Endothelial cell of umbilical vein (primary cell): ENCODE measurements around the gene RAB3IP. TPM values are rescaled to one million over a fixed set of nuclear protein-coding genes. Genes with fewer than 3 reads are reported as not detected.

Source experiments
- BruUV-seq: library from RNA; stranded (reverse); fragments of 400-500 nt; replicated peaks from 2 replicates; lab custom pipeline; 2021; lab: Mats Ljungman, UMichigan
- CTCF ChIA-PET: fragments of 300-600, 350-600 bp; sonication (Branson Sonifier 250); formaldehyde crosslinking; loops from one replicate; lab custom pipeline; 2021; ENCODE audit warnings: antibody characterized with exemption, inconsistent platforms; lab: Charles Lee
- POLR2A ChIA-PET: fragments of 300-600, 350-600 bp; sonication (Branson Sonifier 250); formaldehyde crosslinking; loops from one replicate; lab custom pipeline; 2021; ENCODE audit warnings: antibody characterized with exemption, inconsistent platforms; lab: Charles Lee
- DNase-seq: peaks from one replicate; pipeline ENCODE4 v3.0.0-alpha.2; 2011; ENCODE audit warnings: low read depth, low spot score
- FAIRE-seq: peaks from 2 replicates; lab custom pipeline; 2011; peaks lifted over from hg19 to GRCh38; lab: Jason Lieb, UNC
- H2AFZ ChIP-seq: 2 replicates; pipeline ENCODE4 v1.6.0; 2012; ENCODE audit warnings: low read depth, low read length, control low read depth, inconsistent platforms
- H3K27ac ChIP-seq: 2 replicates; pipeline ENCODE4 v1.5.1; 2011; ENCODE audit warnings: low read depth, mild to moderate bottlenecking, control low read depth, low read length, moderate library complexity; ENCODE audit not compliant: insufficient read depth
- H3K27me3 ChIP-seq, 2 experiments: 2 replicates each; pipeline versions ENCODE4 v1.6.0 to v1.6.1; 2011; ENCODE audit warnings: low read length in 2 of 2, mixed read lengths in 1 of 2; ENCODE audit not compliant: control insufficient read depth in 2 of 2, insufficient read depth in 2 of 2
- H3K36me3 ChIP-seq, 2 experiments: 2 replicates in 1 of 2; 3 replicates in 1 of 2; pipeline ENCODE4 v1.5.1; 2011; ENCODE audit warnings: low read length in 2 of 2, mild to moderate bottlenecking in 1 of 2, moderate library complexity in 1 of 2; ENCODE audit not compliant: control insufficient read depth in 2 of 2, insufficient read depth in 2 of 2; ENCODE audit errors: extremely low read depth in 1 of 2
- H3K4me1 ChIP-seq: 3 replicates; pipeline ENCODE4 v1.5.1; 2011; ENCODE audit warnings: mild to moderate bottlenecking, low read length; ENCODE audit not compliant: control insufficient read depth, insufficient read depth; ENCODE audit errors: extremely low read depth
- H3K4me2 ChIP-seq: 2 replicates; pipeline ENCODE4 v1.6.1; 2011; ENCODE audit warnings: low read length, control low read depth, mixed read lengths; ENCODE audit not compliant: insufficient read depth
- H3K4me3 ChIP-seq, 3 experiments: fragments of 200-600 bp in 1 of 3; sonication (generic), shearing (Covaris generic) in 1 of 3; replicated peaks in 1 of 3; 2 replicates each; pipeline ENCODE4 v1.5.1; 2011 to 2016; ENCODE audit warnings: control low read depth in 3 of 3, low read length in 3 of 3, mild to moderate bottlenecking in 2 of 3, inconsistent platforms in 1 of 3, low read depth in 1 of 3, moderate library complexity in 1 of 3; ENCODE audit not compliant: insufficient read depth in 1 of 3
- H3K79me2 ChIP-seq: 2 replicates; pipeline ENCODE4 v1.6.0; 2012; ENCODE audit warnings: low read length, inconsistent platforms; ENCODE audit not compliant: control insufficient read depth, insufficient read depth
- H3K9ac ChIP-seq: replicated peaks from 2 replicates; pipeline ENCODE3; 2011; ENCODE audit warnings: low read length, control low read depth; ENCODE audit not compliant: insufficient read depth; ENCODE audit errors: extremely low read depth
- H3K9me1 ChIP-seq: replicated peaks from 3 replicates; pipeline ENCODE4 v1.6.0; 2011; ENCODE audit warnings: mild to moderate bottlenecking, low read length; ENCODE audit not compliant: control insufficient read depth, insufficient read depth; ENCODE audit errors: extremely low read depth
- H3K9me3 ChIP-seq: replicated peaks from 2 replicates; pipeline ENCODE4 v1.5.1; 2012; ENCODE audit warnings: low read length, inconsistent platforms; ENCODE audit not compliant: control insufficient read depth, insufficient read depth
- H4K20me1 ChIP-seq: replicated peaks from 2 replicates; pipeline ENCODE3; 2011; ENCODE audit warnings: mild to moderate bottlenecking, low read length; ENCODE audit not compliant: control insufficient read depth, insufficient read depth; ENCODE audit errors: extremely low read depth
- CTCF ChIP-seq, 2 donors: IDR thresholded peaks; 1 replicate in 1 of 2; 2 replicates in 1 of 2; pipeline ENCODE4 v1.5.1; 2011; ENCODE audit warnings: low read length in 2 of 2, mild to moderate bottlenecking in 2 of 2, moderate library complexity in 2 of 2, control low read depth in 1 of 2, inconsistent platforms in 1 of 2, low read depth in 1 of 2; ENCODE audit not compliant: insufficient read depth in 1 of 2; ENCODE audit errors: extremely low read depth in 1 of 2
- EZH2 ChIP-seq: IDR thresholded peaks from 2 replicates; pipeline ENCODE4 v1.6.1; 2012; ENCODE audit warnings: borderline replicate concordance, low read depth, mild to moderate bottlenecking, moderate library complexity, low read length, inconsistent platforms; ENCODE audit not compliant: severe bottlenecking
- FOS ChIP-seq: IDR thresholded peaks from 2 replicates; pipeline ENCODE4 v1.6.1; 2011; ENCODE audit warnings: mild to moderate bottlenecking, low read length, moderate library complexity, borderline replicate concordance; ENCODE audit not compliant: insufficient read depth
- GATA2 ChIP-seq: IDR thresholded peaks from 2 replicates; pipeline ENCODE4 v1.7.0; 2011; ENCODE audit warnings: low read depth, mild to moderate bottlenecking, moderate library complexity, mixed read lengths, low read length; ENCODE audit not compliant: insufficient read length, insufficient read depth
- JUN ChIP-seq: IDR thresholded peaks from 2 replicates; pipeline ENCODE4 v1.6.1; 2011; ENCODE audit warnings: borderline replicate concordance, low read depth; ENCODE audit not compliant: insufficient read length, insufficient read depth
- MAX ChIP-seq: IDR thresholded peaks from 2 replicates; pipeline ENCODE4 v1.6.1; 2011; ENCODE audit not compliant: insufficient read depth, insufficient read length
- MYC ChIP-seq: IDR thresholded peaks from one replicate; pipeline ENCODE4 v1.6.1; 2011; ENCODE audit warnings: mild to moderate bottlenecking, low read depth, low read length
- POLR2A ChIP-seq: IDR thresholded peaks from 2 replicates; pipeline ENCODE4 v1.6.1; 2012; ENCODE audit warnings: low read depth, mild to moderate bottlenecking, control low read depth, low read length
- POLR2AphosphoS5 ChIP-seq: IDR thresholded peaks from 2 replicates; pipeline ENCODE4 v1.6.1; 2012; ENCODE audit warnings: low read depth, mild to moderate bottlenecking, control low read depth, low read length, moderate library complexity; ENCODE audit not compliant: insufficient read depth
- dilution Hi-C: fragments of 300-500 bp; cut with MboI; formaldehyde crosslinking; loops from one replicate; pipeline ENCODE4 v1.15.0; 2019; ENCODE audit warnings: low sequenced_read_pairs; ENCODE audit not compliant: extremely low pct_ligation_motif_present
- intact Hi-C: fragments of 100-400 bp; cut with micrococcal nuclease; formaldehyde crosslinking; loops from one replicate; pipeline ENCODE4 v1.10.0; 2022
- polyA plus RNA-seq, 4 experiments: library from polyadenylated mRNA; depleted of rRNA in 3 of 4; stranded (reverse) in 3 of 4; unstranded in 1 of 4; fragments of >200 nt; gene quantifications; 2 replicates each; pipeline versions ENCODE4 v1.2.1 to v1.2.3, GENCODE V29; 2011 to 2012; ENCODE audit warnings: missing spikeins in 1 of 4
- total RNA-seq: library from RNA; stranded (reverse); gene quantifications from 2 replicates; pipeline ENCODE4 v1.2.3, GENCODE V29; 2021

Gene RAB3IP
- total and polyA plus RNA-seq, 2 donors (not counting 3 experiments of a cell fraction or from before 2014, with no cell fraction given): 9.6 to 13.3 TPM

- CTCF ChIA-PET: no interaction called here
- H3K4me3 ChIP-seq: no peak overlapping the region
- no peaks in the 10 kb centered on the region for H3K9me3 ChIP-seq
- no peak for FAIRE-seq
- H3K4me1 ChIP-seq: no peaks in the 10 kb centered on the region
- H3K27me3 ChIP-seq: no peaks in the 10 kb centered on the region
- dilution Hi-C loops (no loop called here), intact Hi-C loops (no loop called here)
- no peaks in the 10 kb centered on the region for H3K36me3 ChIP-seq
- TF ChIP-seq JUN (no peak), EZH2 (no peak)
- H3K9ac ChIP-seq: no peak overlapping the region
- POLR2A ChIA-PET: no interaction called here
- BruUV-seq: no TSS peak
- no peak overlapping the region for H3K4me2 ChIP-seq
- H3K27ac ChIP-seq: no peak overlapping the region
- no peaks in the 10 kb centered on the region for H3K79me2 ChIP-seq
- H2AFZ ChIP-seq: no peak overlapping the region
- no peak for DNase-seq
- H4K20me1 ChIP-seq: no peaks in the 10 kb centered on the region
- H3K9me1 ChIP-seq: no peaks in the 10 kb centered on the region
These were observed 17.6 kb downstream of the RAB3IP start for GRCh38 chr12:69756088-69756755.

GRCh38 chr12:69758105-69758504 lies 19.4 kb downstream of the RAB3IP start:
- intact Hi-C loops: no loop called here
- no peak for DNase-seq
- no peak for TF ChIP-seq POLR2A
- TF ChIP-seq FOS: no peak
- TF ChIP-seq POLR2AphosphoS5: no peak
- no peak for TF ChIP-seq CTCF (IDR thresholded peaks at IDR 0.05; ENCODE audit: extremely low read depth in 1 of 2, insufficient read depth in 1 of 2, low read depth in 1 of 2, low read length in 2 of 2)
- no peak for TF ChIP-seq GATA2
- no peak for TF ChIP-seq EZH2
- TF ChIP-seq MAX: no peak
- TF ChIP-seq JUN: no peak
- TF ChIP-seq MYC: no peak
- Histone ChIP-seq H3K9me3 (no peaks in the 10 kb centered on the region), H2AFZ (no peak overlapping the region), H3K9me1 (no peaks in the 10 kb centered on the region), H4K20me1 (no peaks in the 10 kb centered on the region), H3K4me3 (no peak overlapping the region), H3K4me2 (no peak overlapping the region), H3K27me3 (no peaks in the 10 kb centered on the region), H3K9ac (no peak overlapping the region), H3K79me2 (no peaks in the 10 kb centered on the region), H3K4me1 (no peaks in the 10 kb centered on the region), H3K27ac (no peak overlapping the region), H3K36me3 (no peaks in the 10 kb centered on the region)
- no peak for FAIRE-seq
- no TSS peak for BruUV-seq
- CTCF ChIA-PET: no interaction called here
- POLR2A ChIA-PET: no interaction called here
- dilution Hi-C loops: no loop called here
